GM18502 (cell line): ENCODE results near the gene ZRANB1.

ENCODE experiments used
- ATAC-seq: cut with Tn5 transposase; IDR thresholded peaks from one replicate; pipeline ENCODE4 v1.9.1; 2021; ENCODE audit warnings: mild to moderate bottlenecking; ENCODE audit not compliant: unreplicated experiment, poor library complexity

Gene ZRANB1

GRCh38 chr10:125029584-125030242 lies 87.8 kb downstream of the ZRANB1 start:
- no peak for ATAC-seq

- ATAC-seq, result no peak
These were observed 88.8 kb downstream of the ZRANB1 start for GRCh38 chr10:125030567-125031197.

- ATAC-seq, result no peak
These were observed 90.6 kb downstream of the ZRANB1 start for GRCh38 chr10:125032474-125033020.

GRCh38 chr10:125033146-125033924 lies 91.4 kb downstream of the ZRANB1 start:
- no peak for ATAC-seq

- ATAC-seq, result no peak
These were observed 92.8 kb downstream of the ZRANB1 start for GRCh38 chr10:125034675-125035074.

GRCh38 chr10:125035136-125035535 lies 93.2 kb downstream of the ZRANB1 start:
- ATAC-seq, result no peak

GRCh38 chr10:125035588-125036295 lies 93.8 kb downstream of the ZRANB1 start:
- no peak for ATAC-seq

- no peak for ATAC-seq
These were observed 95.4 kb downstream of the ZRANB1 start for GRCh38 chr10:125037145-125037877.
